Measurements from ENCODE around the gene SLIT1.

SLIT1 gene

DNA sequence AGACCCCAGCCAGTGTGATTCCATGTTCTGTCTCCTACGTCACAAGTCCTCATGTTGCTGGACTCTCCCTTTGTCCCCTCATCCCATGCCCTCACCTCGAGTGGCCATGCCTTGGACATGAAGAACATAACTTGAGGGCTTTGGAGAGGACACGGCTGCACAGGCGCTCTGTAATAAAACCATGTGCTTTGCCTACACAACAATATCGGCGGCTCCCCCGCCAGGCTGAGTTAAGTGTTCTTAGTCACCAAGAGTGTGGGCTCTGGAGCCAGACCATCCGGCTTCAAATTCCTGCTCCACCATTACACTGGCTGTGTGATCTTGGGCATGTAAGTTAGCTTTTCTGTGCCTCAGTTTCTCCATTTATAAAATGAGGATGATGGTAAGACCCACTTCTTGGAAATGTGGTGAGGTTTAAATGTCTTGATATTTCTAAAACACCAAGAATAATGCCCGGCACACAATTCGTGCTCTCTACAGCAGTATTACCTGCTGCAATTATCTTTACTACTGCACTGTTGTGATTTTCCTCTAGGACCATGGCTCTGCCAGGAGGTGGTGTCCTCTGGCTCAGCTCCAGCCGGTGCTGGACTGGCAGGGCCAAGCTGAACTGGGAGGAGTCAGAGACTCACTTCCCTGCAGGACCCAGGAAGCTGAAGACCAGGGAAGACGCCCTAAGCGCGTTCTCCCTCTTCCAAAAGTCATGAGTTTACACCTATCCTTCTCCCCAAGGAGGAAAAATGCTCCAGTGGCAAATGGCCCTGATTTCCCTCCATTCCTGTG is 15.7 kb downstream of the SLIT1 start:
- DNase-seq (ENCODE audit: low read depth) = no peak

- DNase-seq (ENCODE audit: low read depth) = no peak
Observed at GRCh38 chr10:97169063-97169462, 16.7 kb downstream of the SLIT1 start.

- DNase-seq (ENCODE audit: low read depth) = no peak
Observed at GRCh38 chr10:97168645-97169044, 17.1 kb downstream of the SLIT1 start.

- no peak for DNase-seq (ENCODE audit: low read depth)
Observed at GRCh38 chr10:97165499-97165898, 20.3 kb downstream of the SLIT1 start.

DNA sequence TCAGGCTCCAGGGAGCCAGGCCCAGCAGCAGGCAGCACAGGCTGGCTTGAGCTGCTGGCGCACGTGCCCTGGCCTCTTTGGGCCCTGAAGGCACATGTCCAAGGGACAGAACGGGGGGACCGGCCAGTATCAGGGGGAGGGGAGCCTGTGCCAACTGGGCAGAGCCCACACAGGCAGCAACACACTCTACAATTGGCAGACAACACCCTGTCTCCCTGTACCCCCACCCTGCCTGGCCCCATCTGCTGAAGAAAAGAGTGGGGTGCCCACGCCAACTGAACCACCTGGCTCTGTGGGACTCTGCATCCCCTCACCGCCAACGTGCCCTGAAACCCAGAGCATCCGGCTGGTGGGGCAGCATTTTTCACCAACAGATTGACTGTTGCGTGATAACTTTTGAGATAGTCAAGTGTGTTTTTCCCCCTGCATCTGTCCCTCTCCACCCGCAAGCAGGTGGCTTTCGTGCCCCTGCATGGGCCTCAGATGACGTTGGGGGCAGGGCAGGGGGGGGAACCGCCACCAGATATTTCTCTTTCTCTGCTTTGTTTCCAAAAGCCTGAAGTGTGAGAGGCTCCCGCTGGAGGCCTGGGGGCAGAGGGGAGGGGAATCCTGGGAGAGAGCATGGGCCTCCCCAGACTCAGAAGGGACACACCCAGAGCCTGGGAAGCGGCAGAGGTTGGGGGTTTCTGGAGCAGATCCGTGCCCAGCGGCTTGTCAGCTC is 21.8 kb downstream of the SLIT1 start:
- DNase-seq (ENCODE audit: low read depth) = no peak

- no peak for DNase-seq (ENCODE audit: low read depth)
Observed at GRCh38 chr10:97163181-97163580, 22.6 kb downstream of the SLIT1 start.

DNA sequence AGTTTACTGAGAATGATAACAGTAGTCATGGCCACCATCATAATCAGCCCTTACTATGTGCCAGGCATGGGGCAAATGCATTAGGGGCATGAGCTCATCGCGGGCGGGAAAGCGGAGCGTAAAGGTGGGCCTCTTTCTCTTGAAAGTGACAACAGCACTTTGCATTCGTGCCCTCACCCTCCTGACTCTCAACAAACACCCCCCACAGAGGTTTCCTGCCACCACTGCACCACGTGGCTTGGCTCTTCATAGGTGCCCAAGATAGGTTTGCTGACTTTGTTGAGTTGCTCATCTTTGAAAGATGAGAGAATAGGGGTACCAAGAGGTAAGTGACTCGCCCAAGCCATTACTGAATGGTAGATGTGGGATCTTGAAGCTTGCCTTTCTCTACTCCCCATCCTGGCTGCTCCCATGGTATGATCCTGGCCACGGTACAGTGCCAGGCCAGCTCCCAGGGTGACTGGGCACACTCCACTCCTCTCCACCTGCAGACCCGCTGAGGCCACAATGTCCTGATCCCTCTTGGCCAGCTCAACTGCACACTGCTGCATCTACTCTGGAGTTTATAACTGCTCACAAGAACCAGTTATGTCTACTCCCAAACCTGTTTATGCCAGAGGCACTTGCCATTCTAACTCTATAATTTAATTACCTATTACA is 26.0 kb downstream of the SLIT1 start:
- no peak for DNase-seq (ENCODE audit: low read depth)

- DNase-seq (ENCODE audit: low read depth) = no peak
Observed at GRCh38 chr10:97157578-97158095, 28.1 kb downstream of the SLIT1 start.

GRCh38 chr10:97154781-97155180 is 31.0 kb downstream of the SLIT1 start:
- DNase-seq (ENCODE audit: low read depth) = no peak

DNA sequence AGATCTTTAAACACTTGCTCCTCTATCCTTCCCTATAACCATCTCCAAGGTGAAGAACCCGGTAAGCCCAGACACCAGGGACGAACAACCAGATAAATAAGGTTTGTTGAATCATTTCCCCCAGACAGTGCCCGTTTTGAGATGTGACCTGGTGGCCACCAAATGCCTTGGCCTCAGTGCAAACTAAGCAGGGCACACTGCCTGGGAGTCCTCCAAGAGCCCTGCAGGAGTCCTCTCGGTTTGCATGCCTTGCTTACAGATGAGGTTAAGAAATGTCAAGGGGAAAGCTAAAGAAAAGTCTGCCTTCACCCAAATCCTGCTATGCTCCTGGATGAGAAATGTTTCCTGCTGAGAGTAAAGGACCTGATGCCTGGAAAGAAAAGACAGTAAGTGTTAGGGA is 31.6 kb downstream of the SLIT1 start:
- DNase-seq (ENCODE audit: low read depth) = no peak

DNA sequence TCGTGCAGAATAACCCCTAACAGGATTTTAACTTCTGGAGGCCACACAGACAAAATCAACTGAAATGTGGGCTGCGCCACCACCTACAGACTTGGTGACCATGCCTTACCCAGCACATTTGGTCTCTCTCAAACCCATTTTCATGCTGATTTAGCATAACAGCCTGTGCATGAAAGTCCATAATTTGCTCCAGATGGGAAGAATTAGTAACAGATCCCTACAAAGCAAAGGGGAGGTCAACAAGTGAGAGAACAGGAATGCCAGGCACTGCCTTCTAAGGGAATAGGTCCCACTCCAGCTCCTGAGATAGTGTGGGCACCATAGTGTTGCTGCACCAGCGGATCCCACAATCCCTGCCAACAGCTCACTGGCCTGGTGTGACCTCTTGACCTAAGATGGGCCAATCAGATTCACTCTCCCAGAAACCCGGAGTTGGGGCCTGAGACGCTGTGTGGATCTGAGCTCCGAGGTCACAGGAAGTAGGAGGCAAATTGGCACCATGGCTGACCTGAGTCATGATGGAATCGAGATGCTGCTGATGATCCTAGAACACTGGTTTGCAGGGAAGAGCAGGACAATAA is 32.4 kb downstream of the SLIT1 start:
- DNase-seq (ENCODE audit: low read depth) = no peak

GRCh38 chr10:97151307-97151914 is 34.3 kb downstream of the SLIT1 start:
- DNase-seq (ENCODE audit: low read depth) = no peak

DNA sequence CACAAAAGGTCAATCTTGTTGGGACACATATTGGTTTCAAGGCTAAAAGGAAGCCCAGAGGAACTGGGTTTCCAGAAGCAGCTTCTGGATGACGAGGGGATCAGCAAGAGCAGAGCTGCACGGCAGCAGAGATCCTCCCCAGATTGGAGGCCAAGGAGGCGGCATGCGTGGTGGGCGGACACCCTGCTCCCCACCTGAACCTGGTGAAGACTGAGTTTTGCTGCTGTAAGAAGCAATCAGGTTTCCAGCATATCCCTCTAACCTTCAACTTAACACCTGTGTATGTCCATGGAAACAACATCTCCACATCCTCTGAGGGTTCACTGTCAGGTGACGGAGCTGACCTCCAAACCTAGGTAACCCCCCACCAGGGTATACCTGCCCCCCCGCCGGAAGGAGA is 35.1 kb downstream of the SLIT1 start:
- DNase-seq (ENCODE audit: low read depth) = no peak

GRCh38 chr10:97150013-97150595 is 35.7 kb downstream of the SLIT1 start:
- DNase-seq (ENCODE audit: low read depth) = no peak

DNA sequence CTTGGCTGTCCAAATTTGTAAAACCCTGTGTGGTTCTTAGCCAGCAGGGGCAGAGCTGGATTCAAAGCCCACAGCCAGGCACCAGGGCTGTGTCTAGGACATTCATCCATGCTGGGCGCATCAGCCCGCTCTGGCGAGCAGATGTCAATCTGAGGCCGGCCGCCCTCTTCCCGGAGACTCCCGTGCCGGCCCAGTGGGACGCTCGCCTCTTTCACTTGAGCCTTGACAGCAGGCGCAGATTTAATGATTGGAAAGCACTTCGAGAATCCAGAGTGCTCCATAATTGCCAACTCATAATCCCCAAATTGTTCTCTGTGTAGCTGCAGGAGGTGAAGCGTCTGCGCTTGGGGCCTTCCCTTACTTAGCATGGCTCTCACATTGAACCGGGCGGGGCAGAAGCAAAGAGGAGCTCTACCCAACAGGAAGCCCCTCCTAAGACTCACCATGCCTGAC is 36.7 kb downstream of the SLIT1 start:
- no peak for DNase-seq (ENCODE audit: low read depth)

DNA sequence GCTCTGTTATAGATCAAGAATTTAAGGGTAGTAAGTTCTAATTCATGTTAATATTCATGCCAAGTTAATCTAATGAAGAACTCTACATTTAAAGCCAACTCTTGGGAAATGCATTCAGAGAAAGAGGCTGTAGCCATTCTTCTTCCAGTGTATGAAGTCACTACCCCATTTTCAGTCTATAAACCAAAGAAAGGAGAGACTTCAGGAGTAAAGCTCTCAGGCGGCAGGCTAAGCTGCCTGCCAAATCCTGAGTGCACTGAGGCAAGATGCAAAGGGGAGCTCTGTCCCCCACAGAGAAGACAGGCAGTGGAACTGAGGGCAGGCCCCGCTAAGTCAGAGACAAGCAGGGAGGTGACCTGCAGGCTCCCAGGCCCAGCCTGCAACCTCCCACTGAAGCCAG is 41.5 kb downstream of the SLIT1 start:
- DNase-seq (ENCODE audit: low read depth) = no peak

DNA sequence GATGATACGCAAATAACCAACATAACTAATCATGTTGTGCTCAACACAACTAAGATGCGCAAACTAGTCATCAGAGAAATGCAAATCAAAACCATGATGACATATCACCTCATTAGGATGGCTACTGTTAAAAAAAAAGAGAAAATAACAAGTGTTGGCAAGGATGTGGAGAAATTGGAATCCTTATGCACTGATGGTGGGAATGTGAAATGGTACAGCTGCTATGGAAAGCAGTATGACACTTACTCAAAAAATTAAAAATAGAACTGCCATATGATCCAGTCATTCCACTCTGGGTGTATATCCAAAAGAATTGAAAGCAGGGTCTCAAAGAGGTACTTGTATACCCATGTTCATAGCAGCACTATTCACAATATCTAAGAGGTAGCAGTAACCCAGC is 42.9 kb downstream of the SLIT1 start:
- no peak for DNase-seq (ENCODE audit: low read depth)

GRCh38 chr10:97140902-97141745 is 44.6 kb downstream of the SLIT1 start:
- DNase-seq (ENCODE audit: low read depth) = no peak

- no peak for DNase-seq (ENCODE audit: low read depth)
Observed at GRCh38 chr10:97140049-97140846, 45.5 kb downstream of the SLIT1 start.

- no peak for DNase-seq (ENCODE audit: low read depth)
Observed at GRCh38 chr10:97139651-97140048, 46.1 kb downstream of the SLIT1 start.
